SK-N-SH (cell line): Measurements from ENCODE around the gene ZNF512B.

ENCODE experiments used
- FOSL2 ChIP-seq: IDR thresholded peaks from 2 replicates; pipeline ENCODE4 v1.4.0; 2012; ENCODE audit warnings: low read depth, mild to moderate bottlenecking, moderate library complexity, borderline replicate concordance
- GABPA ChIP-seq: IDR thresholded peaks from 2 replicates; pipeline ENCODE4 v1.4.0; 2012; ENCODE audit warnings: low read depth, mild to moderate bottlenecking
- MXI1 ChIP-seq: IDR thresholded peaks from 2 replicates; pipeline ENCODE4 v1.6.1; 2012; ENCODE audit warnings: mild to moderate bottlenecking, low read depth, low read length, improper control_type of control experiment
- RAD21 ChIP-seq: IDR thresholded peaks from 2 replicates; pipeline ENCODE4 v1.6.1; 2012; ENCODE audit warnings: mild to moderate bottlenecking, low read length
- RCOR1 ChIP-seq: fragments of 150-350 bp; IDR thresholded peaks from 2 replicates; pipeline ENCODE4 v1.6.1; 2017; ENCODE audit warnings: antibody characterized with exemption, low read length
- RXRA ChIP-seq: IDR thresholded peaks from 2 replicates; pipeline ENCODE4 v1.4.0; 2012; ENCODE audit warnings: low read depth, mild to moderate bottlenecking, borderline replicate concordance
- SMC3 ChIP-seq: IDR thresholded peaks from 2 replicates; pipeline ENCODE4 v1.6.1; 2012; ENCODE audit warnings: low read depth, low read length, improper control_type of control experiment
- TCF12 ChIP-seq: IDR thresholded peaks from 2 replicates; pipeline ENCODE4 v1.4.0; 2012
- TEAD4 ChIP-seq: IDR thresholded peaks from 2 replicates; pipeline ENCODE4 v1.4.0; 2012; ENCODE audit warnings: mild to moderate bottlenecking, borderline replicate concordance; ENCODE audit not compliant: insufficient read depth
- TF ChIP-seq, protein P1 (sequence below): fragments of 200-600 bp; sonication (generic); IDR thresholded peaks from 2 replicates; pipeline ENCODE4 v1.6.1; 2017; ENCODE audit warnings: antibody characterized with exemption, mild to moderate bottlenecking, moderate library complexity
- TF ChIP-seq, protein P2 (sequence below): fragments of 150-350 bp; IDR thresholded peaks from 2 replicates; pipeline ENCODE4 v1.6.1; 2017; ENCODE audit warnings: antibody characterized with exemption, low read length, low read depth, borderline replicate concordance
- TF ChIP-seq, protein P3 (sequence below): IDR thresholded peaks from 2 replicates; pipeline ENCODE4 v1.4.0; 2012; ENCODE audit warnings: low read depth

DNA sequence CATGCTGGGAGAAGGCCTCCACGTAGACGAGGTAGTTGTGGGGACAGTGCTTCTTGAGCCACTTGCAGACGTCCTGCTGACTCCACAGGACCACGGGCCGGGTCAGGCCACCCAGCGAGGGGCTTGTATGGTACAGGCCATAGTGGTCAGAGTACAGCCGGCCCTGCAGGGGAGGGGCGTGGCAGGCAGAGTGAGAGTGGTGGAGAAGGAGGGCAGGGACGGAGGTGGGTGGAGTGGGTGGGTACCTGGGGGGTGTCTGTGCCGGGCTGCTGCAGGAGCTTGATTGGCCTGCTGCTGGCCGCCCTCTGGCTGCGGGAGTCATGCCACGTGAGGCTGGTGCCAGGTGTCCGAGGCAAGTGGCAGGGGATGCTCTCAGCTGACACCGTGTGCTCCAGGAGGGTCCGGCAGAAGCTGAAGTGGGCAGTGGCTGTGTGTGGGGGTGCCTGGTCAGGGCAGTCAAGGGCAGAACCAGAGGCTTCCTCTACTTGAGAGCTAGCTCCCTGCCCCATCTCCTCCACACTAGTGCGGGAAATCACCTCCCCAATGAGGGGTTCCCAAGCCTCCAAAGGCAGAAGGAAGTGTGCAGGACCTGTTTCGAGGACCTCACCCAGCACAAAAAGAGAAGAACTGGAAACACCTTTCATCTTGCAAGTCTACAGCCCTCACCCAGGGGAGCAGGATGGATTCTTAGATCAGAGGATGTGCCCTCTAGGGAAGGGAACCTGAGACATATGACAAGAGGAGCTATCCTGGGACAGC lies 7.4 kb upstream of the ZNF512B start:
- no peak for TF ChIP-seq GABPA
- no peak for TF ChIP-seq RAD21
- no peak for TF ChIP-seq TCF12
- TF ChIP-seq TEAD4: no peak
- TF ChIP-seq RXRA: no peak
- TF ChIP-seq, protein P1, sequence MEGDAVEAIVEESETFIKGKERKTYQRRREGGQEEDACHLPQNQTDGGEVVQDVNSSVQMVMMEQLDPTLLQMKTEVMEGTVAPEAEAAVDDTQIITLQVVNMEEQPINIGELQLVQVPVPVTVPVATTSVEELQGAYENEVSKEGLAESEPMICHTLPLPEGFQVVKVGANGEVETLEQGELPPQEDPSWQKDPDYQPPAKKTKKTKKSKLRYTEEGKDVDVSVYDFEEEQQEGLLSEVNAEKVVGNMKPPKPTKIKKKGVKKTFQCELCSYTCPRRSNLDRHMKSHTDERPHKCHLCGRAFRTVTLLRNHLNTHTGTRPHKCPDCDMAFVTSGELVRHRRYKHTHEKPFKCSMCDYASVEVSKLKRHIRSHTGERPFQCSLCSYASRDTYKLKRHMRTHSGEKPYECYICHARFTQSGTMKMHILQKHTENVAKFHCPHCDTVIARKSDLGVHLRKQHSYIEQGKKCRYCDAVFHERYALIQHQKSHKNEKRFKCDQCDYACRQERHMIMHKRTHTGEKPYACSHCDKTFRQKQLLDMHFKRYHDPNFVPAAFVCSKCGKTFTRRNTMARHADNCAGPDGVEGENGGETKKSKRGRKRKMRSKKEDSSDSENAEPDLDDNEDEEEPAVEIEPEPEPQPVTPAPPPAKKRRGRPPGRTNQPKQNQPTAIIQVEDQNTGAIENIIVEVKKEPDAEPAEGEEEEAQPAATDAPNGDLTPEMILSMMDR: no peak
- TF ChIP-seq, protein P2, sequence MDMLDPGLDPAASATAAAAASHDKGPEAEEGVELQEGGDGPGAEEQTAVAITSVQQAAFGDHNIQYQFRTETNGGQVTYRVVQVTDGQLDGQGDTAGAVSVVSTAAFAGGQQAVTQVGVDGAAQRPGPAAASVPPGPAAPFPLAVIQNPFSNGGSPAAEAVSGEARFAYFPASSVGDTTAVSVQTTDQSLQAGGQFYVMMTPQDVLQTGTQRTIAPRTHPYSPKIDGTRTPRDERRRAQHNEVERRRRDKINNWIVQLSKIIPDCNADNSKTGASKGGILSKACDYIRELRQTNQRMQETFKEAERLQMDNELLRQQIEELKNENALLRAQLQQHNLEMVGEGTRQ: no peak
- TF ChIP-seq SMC3: no peak
- no peak for TF ChIP-seq FOSL2
- TF ChIP-seq MXI1: no peak
- TF ChIP-seq RCOR1: no peak
- TF ChIP-seq, protein P3, sequence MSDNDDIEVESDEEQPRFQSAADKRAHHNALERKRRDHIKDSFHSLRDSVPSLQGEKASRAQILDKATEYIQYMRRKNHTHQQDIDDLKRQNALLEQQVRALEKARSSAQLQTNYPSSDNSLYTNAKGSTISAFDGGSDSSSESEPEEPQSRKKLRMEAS: no peak
